NCI-H2171 treated with DMSO at 0.1 percent for 48 hours (cell line): ENCODE data around the gene CATSPERE.
"Not testable (repeated sequence)": the region's sequence is repeated elsewhere in the genome, so short reads cannot be mapped to it uniquely, and the experiment has no call there.

ENCODE experiments used
- DNase-seq: peaks from one replicate; lab custom pipeline; 2025; lab: John Stamatoyannopoulos, UW

Gene CATSPERE

GRCh38 chr1:244449936-244450508 lies 11.1 kb upstream of the CATSPERE start:
- DNase-seq = no peak

GRCh38 chr1:244450597-244451538 lies 10.2 kb upstream of the CATSPERE start:
- DNase-seq = peak; percentile 24

- DNase-seq = no peak
These were observed 9.5 kb upstream of the CATSPERE start, which contains the start of gene ADSS2 for GRCh38 chr1:244451539-244451950. ADSS2 (minus strand) TSS chr1:244451909; CDS start chr1:244451817, 92 bp downstream.

- peak; percentile 99 for DNase-seq
These were observed 8.9 kb upstream of the CATSPERE start for GRCh38 chr1:244451951-244452795.

GRCh38 chr1:244454412-244454811 lies 6.7 kb upstream of the CATSPERE start:
- DNase-seq = no peak

GRCh38 chr1:244456586-244456985 lies 4.5 kb upstream of the CATSPERE start:
- no peak for DNase-seq

GRCh38 chr1:244458781-244459180 lies 2.3 kb upstream of the CATSPERE start:
- no peak for DNase-seq

GRCh38 chr1:244460197-244460596 lies 876 bp upstream of the CATSPERE start:
- peak; percentile 82 for DNase-seq

- no peak for DNase-seq
These were observed 5.7 kb downstream of the CATSPERE start for GRCh38 chr1:244466724-244467123.

- DNase-seq = no peak
These were observed 12.1 kb downstream of the CATSPERE start for GRCh38 chr1:244473059-244473605.

GRCh38 chr1:244484971-244485370 lies 23.9 kb downstream of the CATSPERE start:
- not testable (repeated sequence) for DNase-seq

- no peak for DNase-seq
These were observed 33.6 kb downstream of the CATSPERE start for GRCh38 chr1:244494653-244495052.

- no peak for DNase-seq
These were observed 35.1 kb downstream of the CATSPERE start for GRCh38 chr1:244496186-244496585.

GRCh38 chr1:244497805-244498204 lies 36.7 kb downstream of the CATSPERE start:
- DNase-seq = no peak

- not testable (repeated sequence) for DNase-seq
These were observed 38.4 kb downstream of the CATSPERE start for GRCh38 chr1:244499484-244499883.

- not testable (repeated sequence) for DNase-seq
These were observed 39.4 kb downstream of the CATSPERE start for GRCh38 chr1:244500515-244500914.

- no peak for DNase-seq
These were observed 41.6 kb downstream of the CATSPERE start for GRCh38 chr1:244502630-244503029.

GRCh38 chr1:244513493-244513892 lies 52.4 kb downstream of the CATSPERE start:
- DNase-seq = no peak

- no peak for DNase-seq
These were observed 54.6 kb downstream of the CATSPERE start for GRCh38 chr1:244515680-244516079.

GRCh38 chr1:244536316-244536715 lies 75.2 kb downstream of the CATSPERE start:
- DNase-seq = no peak

- no peak for DNase-seq
These were observed 84.4 kb downstream of the CATSPERE start for GRCh38 chr1:244545511-244545910.

- DNase-seq = peak; percentile 6
These were observed 87.6 kb downstream of the CATSPERE start for GRCh38 chr1:244548558-244549115.
